Stimulated activated naive CD8-positive, alpha-beta T cell treated with anti-CD3 and anti-CD28 coated beads, Interleukin-15, Interleukin-2, amounts not matched to agents 100 ng/mL and 50 ng/mL, for 24 hours (primary cell): ENCODE data around the gene ITPK1.

Source experiments
- H3K27ac Mint-ChIP-seq: one replicate; pipeline ENCODE4 v1.8.0; 2021; ENCODE audit warnings: mild to moderate bottlenecking, mixed read lengths
- H3K27me3 Mint-ChIP-seq: one replicate; pipeline ENCODE4 v1.8.0; 2021; ENCODE audit warnings: mixed read lengths
- H3K36me3 Mint-ChIP-seq: one replicate; pipeline ENCODE4 v1.8.0; 2021; ENCODE audit warnings: low read depth, mixed read lengths
- H3K4me1 Mint-ChIP-seq: one replicate; pipeline ENCODE4 v1.8.0; 2021; ENCODE audit warnings: low read depth, mixed read lengths
- H3K4me3 Mint-ChIP-seq: one replicate; pipeline ENCODE4 v1.8.0; 2021; ENCODE audit warnings: mild to moderate bottlenecking, mixed read lengths
- H3K9me3 Mint-ChIP-seq: one replicate; pipeline ENCODE4 v1.8.0; 2021; ENCODE audit warnings: mixed read lengths

The ITPK1 gene

DNA sequence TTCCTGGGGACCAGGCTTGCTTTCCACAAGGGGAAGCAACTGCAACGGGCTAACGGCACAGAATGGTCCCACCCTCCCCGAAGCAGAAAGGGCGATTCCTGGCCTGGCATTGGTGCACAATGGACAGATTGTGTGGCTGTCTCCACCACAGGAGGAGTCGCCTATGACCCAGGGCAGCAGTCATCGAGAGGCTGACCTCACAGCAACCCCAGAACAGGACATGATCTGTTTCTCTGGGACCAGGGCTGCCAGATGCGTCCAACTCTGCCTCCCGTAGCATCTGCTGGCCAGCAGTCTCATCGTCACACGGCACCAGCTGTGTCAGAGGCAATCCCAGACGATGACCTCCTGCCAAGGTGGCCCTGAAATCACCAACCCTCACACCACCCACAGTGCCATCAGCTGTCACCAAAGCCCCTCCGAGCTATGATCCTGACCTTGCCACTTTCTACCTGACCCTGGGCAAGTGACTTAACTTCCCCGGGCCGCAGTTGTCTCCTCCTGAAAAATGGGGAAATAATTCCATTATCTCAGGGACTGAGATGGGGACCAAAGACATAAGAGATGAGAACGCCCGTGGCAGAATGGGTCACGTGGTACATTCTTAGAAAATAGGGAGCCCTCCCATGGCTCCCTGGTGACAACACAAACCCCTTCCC, 106.1 kb downstream of the ITPK1 start:
- Mint-ChIP-seq H3K27me3 (no peaks in the 10 kb centered on the region), H3K4me1 (peaks cover 40% of the 10 kb centered on the region), H3K36me3 (peaks cover 8% of the 10 kb centered on the region), H3K9me3 (no peaks in the 10 kb centered on the region), H3K4me3 (no peak overlapping the region), H3K27ac (no peak overlapping the region)

DNA sequence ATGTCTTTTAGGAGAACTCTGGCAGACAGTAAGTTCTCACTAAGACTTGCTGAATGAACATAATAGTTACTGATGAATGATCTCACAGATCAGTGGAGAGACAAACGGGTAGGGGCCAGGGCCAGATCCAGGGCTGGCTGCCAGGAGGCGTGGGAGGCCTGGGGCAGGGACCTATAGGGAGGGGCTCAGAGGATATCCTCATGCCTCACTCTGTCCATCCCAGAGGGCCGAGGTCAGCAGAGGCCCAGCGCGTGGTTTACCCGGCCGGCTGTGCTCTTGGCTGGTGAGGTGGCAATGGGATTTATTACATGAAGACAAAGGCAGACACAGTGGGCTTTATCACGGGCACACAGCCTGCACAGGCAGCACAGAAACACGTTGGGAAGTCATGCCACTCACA, 107.3 kb downstream of the ITPK1 start:
- Mint-ChIP-seq H3K4me1 (peaks cover 41% of the 10 kb centered on the region), H3K9me3 (no peaks in the 10 kb centered on the region), H3K27ac (no peak overlapping the region), H3K27me3 (no peaks in the 10 kb centered on the region), H3K36me3 (peaks cover 8% of the 10 kb centered on the region), H3K4me3 (no peak overlapping the region)

DNA sequence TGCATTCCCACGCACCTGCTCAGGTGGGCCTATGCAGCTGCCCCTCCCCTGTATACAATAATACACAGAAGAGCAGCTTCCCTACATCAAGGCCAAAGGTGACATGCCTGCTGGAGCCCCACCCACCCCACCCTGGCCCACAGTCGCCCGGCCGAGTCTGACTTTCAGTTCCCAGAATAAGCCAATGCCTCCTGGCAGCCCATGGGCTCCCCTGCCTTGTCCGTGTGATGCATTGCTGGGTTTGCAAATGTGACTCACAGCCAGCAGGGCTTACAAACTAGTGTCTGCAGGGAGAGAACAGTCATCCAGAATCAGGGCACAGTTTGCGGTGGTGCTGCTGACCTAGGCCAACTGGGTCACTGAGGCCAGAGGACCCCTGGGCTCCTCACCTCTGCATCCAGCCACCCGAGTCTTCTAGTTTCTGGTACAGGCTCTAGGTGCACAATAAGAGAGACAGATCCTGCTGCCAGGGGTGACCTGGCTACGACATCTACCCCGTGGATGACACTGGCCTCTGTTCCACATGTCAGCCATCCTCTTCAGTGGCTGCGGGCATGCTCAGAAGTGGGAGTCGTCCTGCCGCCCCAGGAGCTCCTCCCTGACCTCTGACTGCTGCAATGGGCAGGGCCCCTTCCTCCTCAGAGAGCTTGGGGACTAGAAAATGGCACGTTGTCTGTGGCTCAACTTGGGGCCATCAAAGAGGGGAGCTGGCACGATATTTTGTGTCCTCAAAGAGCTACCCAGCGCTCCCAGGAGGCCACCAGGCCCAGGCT, 108.3 kb downstream of the ITPK1 start:
- H3K4me3 Mint-ChIP-seq = no peak overlapping the region
- no peaks in the 10 kb centered on the region for H3K27me3 Mint-ChIP-seq
- H3K9me3 Mint-ChIP-seq = no peaks in the 10 kb centered on the region
- no peak overlapping the region for H3K27ac Mint-ChIP-seq
- H3K4me1 Mint-ChIP-seq = peaks cover 37% of the 10 kb centered on the region
- peaks cover 8% of the 10 kb centered on the region for H3K36me3 Mint-ChIP-seq

DNA sequence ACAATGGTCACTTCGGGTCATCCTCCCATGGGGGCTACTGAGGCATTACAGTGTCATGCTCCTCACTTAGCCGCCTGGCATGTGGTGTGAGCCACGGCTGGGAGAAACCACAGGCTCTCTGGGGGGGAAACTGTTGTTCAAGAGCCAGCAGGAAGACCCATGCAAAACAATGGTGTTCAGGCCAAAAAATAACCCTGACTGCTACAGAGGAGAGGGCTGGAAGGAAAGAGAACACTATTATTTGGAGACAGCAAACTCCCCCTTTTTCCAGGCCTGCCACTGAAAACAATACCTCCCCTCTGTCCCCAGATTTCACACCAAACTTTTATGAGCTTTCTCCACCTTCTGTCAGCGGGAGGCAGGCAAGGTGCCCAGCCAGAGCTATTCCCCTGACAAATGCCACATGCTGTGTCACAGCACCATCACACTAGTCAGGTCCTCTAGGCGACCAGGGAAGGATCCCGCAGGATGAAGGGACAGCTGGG, 109.1 kb downstream of the ITPK1 start:
- Mint-ChIP-seq H3K27ac (no peak overlapping the region), H3K36me3 (peaks cover 4% of the 10 kb centered on the region), H3K9me3 (no peaks in the 10 kb centered on the region), H3K4me3 (no peak overlapping the region), H3K27me3 (no peaks in the 10 kb centered on the region), H3K4me1 (peaks cover 30% of the 10 kb centered on the region)

DNA sequence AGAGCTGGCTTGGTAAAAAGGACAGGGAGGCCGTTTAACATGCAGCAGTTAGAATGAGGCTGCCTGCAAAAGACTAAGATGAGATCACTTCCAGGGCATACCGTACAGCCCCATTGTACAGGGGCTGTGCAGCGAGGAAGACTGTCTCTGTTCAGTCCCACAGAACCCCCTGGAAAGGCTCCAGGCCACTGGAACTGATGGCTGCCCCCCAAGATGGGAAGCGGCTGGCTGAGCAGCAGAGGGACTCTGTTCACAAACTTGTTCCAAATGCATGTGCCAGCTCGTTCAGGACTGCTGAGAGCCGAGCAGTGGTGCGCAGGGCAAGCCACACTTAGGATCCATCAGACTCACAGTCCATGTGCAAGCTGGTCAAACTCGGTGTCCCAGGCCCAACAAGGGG, 109.9 kb downstream of the ITPK1 start:
- peaks cover 4% of the 10 kb centered on the region for H3K36me3 Mint-ChIP-seq
- H3K4me3 Mint-ChIP-seq = no peak overlapping the region
- H3K4me1 Mint-ChIP-seq = peaks cover 26% of the 10 kb centered on the region
- H3K27me3 Mint-ChIP-seq = no peaks in the 10 kb centered on the region
- H3K9me3 Mint-ChIP-seq = no peaks in the 10 kb centered on the region
- H3K27ac Mint-ChIP-seq = no peak overlapping the region

DNA sequence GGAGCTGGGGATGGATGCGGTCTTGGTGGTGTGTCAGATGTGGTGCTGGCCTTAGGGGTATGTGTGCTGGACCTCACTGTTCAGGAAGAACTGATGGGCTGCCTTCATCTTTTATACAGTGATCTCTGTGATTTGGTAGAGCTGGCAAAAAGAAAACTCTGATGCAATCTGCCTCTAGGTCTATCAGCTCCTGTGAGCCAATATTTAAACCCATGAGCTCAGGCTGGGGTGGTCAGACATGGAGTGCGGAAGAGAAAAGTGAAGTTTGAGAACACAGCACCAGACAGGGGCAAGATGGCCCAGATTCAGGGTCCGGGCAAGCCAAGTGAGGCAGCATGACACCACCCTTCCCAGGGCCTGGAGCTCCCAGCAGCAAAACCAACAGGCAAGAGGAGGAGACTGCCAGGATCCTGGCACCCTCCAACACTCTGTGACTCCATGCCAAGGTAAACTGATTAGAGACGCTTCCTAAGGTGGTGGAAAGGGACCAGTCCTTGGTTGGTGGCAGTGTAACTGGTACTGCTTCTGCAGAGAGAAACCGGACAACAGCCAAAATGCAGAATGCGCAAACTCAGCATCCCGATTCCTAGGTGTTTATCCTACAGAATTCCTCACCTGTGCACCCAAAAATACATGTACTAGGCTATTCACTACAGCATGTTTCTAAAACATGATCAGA, 110.5 kb downstream of the ITPK1 start:
- peaks cover 4% of the 10 kb centered on the region for H3K36me3 Mint-ChIP-seq

DNA sequence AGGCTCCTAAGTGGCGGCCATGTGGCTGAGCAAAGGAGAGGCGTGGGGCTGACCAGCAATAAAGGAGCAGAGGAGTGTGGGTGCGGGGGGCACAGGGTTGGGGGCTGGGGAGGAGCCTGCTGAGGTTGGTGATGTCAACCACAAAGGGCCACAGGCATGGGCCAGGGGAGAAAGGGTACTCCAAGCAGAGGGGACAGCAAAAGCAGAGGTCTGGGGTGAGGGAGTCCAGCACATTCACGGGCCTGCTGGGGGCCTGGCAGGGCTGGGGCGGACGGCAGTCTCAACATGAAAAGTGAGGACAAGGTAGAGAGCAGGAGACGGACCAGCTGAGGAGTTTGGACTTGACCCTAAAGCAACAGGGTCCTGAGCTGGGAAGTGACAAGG, 111.0 kb downstream of the ITPK1 start:
- peaks cover 26% of the 10 kb centered on the region for H3K4me1 Mint-ChIP-seq
- no peak overlapping the region for H3K27ac Mint-ChIP-seq
- H3K27me3 Mint-ChIP-seq = no peaks in the 10 kb centered on the region
- H3K4me3 Mint-ChIP-seq = no peak overlapping the region
- H3K9me3 Mint-ChIP-seq = no peaks in the 10 kb centered on the region
- peaks cover 4% of the 10 kb centered on the region for H3K36me3 Mint-ChIP-seq

More for the DNA sequence above, 110.5 kb downstream of the ITPK1 start:
- no peaks in the 10 kb centered on the region for H3K9me3 Mint-ChIP-seq
- peaks cover 26% of the 10 kb centered on the region for H3K4me1 Mint-ChIP-seq
- H3K27me3 Mint-ChIP-seq = no peaks in the 10 kb centered on the region
- H3K27ac Mint-ChIP-seq = no peak overlapping the region
- no peak overlapping the region for H3K4me3 Mint-ChIP-seq

DNA sequence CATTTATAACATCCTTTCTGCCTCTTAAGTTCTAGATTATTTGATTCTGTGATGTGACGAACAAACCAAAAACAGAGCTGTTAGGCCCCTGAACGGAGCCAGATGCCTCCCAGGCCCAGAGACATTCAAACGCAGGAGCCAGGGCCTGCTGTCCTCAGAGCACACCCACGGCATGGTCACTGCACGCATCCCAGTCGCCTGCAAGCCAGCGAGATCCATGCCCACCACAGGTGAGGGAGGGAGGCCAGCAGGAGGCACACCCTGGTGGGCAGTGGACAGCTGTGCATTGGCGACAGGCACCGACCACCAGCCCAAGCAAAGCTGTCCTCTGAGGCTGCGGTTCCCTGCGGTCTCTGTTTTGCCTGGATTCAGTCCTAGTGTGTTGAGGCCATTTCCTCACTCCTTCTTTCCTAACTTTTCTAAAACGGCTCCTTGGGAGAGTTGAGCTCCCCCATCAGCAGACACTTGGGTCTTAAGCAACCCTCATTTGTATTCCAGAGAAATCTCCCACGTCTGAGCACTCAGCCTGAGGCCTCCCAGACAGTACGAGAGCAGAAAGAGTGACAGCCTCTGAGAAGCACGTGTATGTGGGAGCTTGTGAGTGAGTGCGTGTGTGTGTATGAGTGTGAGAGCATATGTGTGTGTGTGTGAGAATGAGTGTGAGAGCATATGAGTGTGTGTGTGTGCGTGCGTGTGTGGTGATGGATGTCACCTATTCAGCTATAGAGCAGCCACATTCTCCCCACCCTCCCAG, 111.6 kb downstream of the ITPK1 start:
- H3K4me3 Mint-ChIP-seq = no peak overlapping the region
- peaks cover 26% of the 10 kb centered on the region for H3K4me1 Mint-ChIP-seq
- peaks cover 4% of the 10 kb centered on the region for H3K36me3 Mint-ChIP-seq
- no peaks in the 10 kb centered on the region for H3K27me3 Mint-ChIP-seq
- H3K9me3 Mint-ChIP-seq = no peaks in the 10 kb centered on the region
- no peak overlapping the region for H3K27ac Mint-ChIP-seq

DNA sequence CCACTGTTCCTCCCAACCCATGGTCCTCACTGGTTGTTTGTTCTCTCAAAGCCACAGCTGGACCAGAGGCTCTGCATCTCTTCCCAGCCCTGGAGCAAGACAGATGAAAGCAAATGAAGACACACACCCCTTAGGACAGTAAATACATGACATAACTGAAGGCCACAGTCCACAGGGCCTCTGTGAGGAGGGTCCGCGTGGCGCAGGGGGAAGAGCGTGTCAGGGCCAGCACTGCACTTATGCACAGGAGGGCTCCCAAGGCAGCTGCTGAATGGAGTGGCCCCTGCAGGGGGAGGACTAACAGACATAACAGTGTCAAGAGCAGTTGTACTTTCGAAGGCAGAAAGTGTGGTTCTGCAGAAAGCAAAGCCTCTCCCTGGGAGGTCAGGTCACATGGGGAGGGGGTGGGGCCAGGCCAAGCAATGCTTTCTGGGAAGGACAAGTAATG, 112.8 kb downstream of the ITPK1 start:
- Mint-ChIP-seq H3K27me3 (no peaks in the 10 kb centered on the region), H3K27ac (no peak overlapping the region), H3K36me3 (no peaks in the 10 kb centered on the region), H3K4me1 (peaks cover 22% of the 10 kb centered on the region), H3K9me3 (no peaks in the 10 kb centered on the region), H3K4me3 (no peak overlapping the region)

DNA sequence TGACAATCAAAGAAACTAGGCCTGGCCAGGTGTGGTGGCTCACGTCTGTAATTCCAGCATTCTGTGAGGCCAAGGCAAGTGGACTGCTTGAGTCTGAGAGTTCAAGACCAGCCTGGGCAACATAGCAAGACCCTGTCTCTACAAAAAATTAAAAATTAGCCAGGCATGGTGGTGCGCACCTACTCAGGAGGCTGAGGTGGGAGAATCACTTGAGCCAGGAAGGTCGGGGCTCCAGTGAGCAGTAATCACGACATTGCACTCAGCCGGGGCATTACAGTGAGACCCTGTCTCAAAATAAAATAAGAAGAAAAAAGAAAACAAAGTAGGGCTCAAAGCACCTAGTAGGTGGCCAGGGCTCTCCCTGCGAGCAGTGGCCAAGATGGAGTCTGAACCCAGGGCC, 113.7 kb downstream of the ITPK1 start:
- Mint-ChIP-seq H3K4me1 (peaks cover 15% of the 10 kb centered on the region), H3K36me3 (peaks cover 6% of the 10 kb centered on the region), H3K9me3 (no peaks in the 10 kb centered on the region), H3K27me3 (no peaks in the 10 kb centered on the region), H3K27ac (no peak overlapping the region), H3K4me3 (no peak overlapping the region)

DNA sequence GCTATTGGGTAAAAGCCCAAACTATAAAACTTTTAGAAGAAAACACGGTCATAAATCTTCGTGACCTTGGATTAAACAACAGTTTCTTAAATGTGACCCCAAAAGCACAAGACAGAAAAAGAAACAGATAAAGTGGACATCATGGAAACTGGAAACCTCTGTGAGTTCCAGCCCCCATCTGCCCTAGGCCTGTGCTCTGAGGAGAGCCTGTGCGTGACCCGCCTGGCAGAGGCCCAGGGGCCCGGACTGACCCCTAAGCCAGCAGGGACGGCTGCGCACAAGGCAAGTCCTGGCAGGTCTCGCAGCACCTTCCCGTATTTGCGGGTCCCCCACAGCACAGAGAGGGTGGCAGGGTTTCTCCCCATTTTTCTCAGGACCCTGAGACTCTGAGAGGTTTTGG, 116.8 kb downstream of the ITPK1 start:
- H3K4me3 Mint-ChIP-seq = no peak overlapping the region
- peaks cover 5% of the 10 kb centered on the region for H3K4me1 Mint-ChIP-seq
- peaks cover 7% of the 10 kb centered on the region for H3K36me3 Mint-ChIP-seq
- H3K27ac Mint-ChIP-seq = no peak overlapping the region
- H3K9me3 Mint-ChIP-seq = no peaks in the 10 kb centered on the region
- no peaks in the 10 kb centered on the region for H3K27me3 Mint-ChIP-seq

DNA sequence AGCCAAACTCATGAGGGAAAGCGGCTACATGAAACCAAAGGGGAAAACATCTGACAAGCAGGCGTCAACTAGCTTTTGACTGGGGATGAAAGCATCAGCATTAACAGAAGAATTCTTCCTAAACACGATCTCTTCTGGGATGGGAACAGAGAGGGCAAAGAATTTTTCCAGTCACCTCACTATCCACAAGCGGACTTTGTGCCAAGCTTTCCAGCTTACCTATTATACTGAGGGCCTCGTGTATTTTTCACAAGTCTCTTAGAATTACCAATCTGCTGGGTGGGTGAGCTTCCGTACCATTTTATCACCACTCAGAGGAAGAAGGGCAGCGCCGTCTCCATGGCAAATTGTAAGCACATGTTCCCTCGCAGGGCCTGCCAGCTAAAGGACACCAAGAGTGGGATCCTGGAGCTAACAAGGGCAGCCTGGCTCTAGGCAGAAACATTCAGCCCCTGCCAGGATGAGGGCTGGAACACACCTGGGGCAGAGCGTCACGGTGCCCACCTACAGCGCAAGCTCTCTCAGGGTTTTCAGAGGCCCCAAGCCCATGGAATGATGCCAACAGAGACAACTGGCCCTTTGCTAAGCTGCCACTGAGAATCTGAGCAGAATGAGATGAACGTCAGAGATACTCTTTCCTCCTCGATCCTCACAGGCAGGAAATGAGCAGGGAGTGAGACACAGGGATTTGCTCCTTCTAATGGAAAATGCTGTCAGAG, 118.2 kb downstream of the ITPK1 start:
- no peak overlapping the region for H3K4me3 Mint-ChIP-seq
- H3K36me3 Mint-ChIP-seq = peaks cover 20% of the 10 kb centered on the region
- no peaks in the 10 kb centered on the region for H3K4me1 Mint-ChIP-seq
- H3K27me3 Mint-ChIP-seq = no peaks in the 10 kb centered on the region
- H3K27ac Mint-ChIP-seq = no peak overlapping the region
- H3K9me3 Mint-ChIP-seq = no peaks in the 10 kb centered on the region

DNA sequence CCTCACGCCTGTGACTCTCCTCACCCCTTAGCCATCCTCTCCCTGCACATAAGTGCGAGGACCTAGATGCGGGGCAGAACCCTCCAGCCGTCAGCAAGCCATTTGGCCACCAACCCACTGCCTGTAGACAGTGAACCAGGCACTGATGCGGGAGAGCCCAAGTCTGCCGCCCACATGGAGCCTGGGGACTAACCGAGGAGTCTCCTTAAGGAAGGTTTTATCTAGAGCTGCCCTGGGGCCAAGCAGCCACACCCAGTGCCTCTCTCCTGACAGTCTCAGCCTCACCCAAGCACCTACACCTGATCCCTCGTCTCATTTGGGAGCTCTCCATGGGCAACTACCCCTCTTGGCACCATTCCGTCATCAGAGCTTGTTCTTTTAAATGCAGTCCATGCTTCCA, 120.1 kb downstream of the ITPK1 start:
- Mint-ChIP-seq H3K27ac (no peak overlapping the region), H3K4me3 (no peak overlapping the region), H3K9me3 (no peaks in the 10 kb centered on the region), H3K4me1 (no peaks in the 10 kb centered on the region), H3K36me3 (peaks cover 24% of the 10 kb centered on the region), H3K27me3 (no peaks in the 10 kb centered on the region)

DNA sequence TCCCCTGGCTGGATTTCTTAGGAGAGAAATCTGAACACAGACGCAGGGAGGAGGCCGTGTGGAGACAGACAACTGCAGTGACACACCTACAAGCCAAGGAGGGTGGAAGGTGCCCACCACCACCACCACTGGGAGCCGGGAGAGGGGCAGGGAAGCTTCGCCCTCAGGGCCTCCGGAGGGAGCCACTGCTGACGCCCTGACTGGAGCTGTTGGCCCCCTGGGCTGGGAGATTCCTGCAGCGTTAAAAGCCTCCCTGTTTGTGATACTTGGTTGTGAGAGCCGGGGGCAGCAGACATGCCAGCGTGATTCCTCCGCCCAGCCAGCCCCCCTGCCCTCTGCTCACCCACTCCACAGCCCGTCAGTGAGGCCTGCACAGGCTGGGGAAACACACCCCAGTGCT, 120.8 kb downstream of the ITPK1 start:
- Mint-ChIP-seq H3K27me3 (no peaks in the 10 kb centered on the region), H3K36me3 (peaks cover 24% of the 10 kb centered on the region), H3K4me3 (no peak overlapping the region), H3K27ac (no peak overlapping the region), H3K9me3 (no peaks in the 10 kb centered on the region), H3K4me1 (no peaks in the 10 kb centered on the region)
